Measurements from ENCODE around the gene NME7. TPM values are rescaled to one million over a fixed set of nuclear protein-coding genes. Genes with fewer than 3 reads are reported as not detected.
"Not testable (repeated sequence)": the region's sequence is repeated elsewhere in the genome, so short reads cannot be mapped to it uniquely, and the experiment has no call there.

Gene NME7
- total RNA-seq, 6 experiments from 2014 or later, result 16.0 to 22.2 (median 18.7) TPM

GRCh38 chr1:169127305-169127704, 240.3 kb downstream of the NME7 start:
- Mint-ChIP-seq H3K9me3 (no peaks in the 10 kb centered on the region), H3K36me3 (ENCODE audit: low read depth) (peaks cover 53% of the 10 kb centered on the region), H3K27ac (no peak overlapping the region), H3K27me3 (ENCODE audit: insufficient read depth) (no peaks in the 10 kb centered on the region; the same call in 1 of the 2 replicates), H3K4me3 (no peak overlapping the region), H3K4me1 (ENCODE audit: low read depth) (peaks cover 33% of the 10 kb centered on the region)
- DNase-seq, result no peak
- TF ChIP-seq, protein P1, sequence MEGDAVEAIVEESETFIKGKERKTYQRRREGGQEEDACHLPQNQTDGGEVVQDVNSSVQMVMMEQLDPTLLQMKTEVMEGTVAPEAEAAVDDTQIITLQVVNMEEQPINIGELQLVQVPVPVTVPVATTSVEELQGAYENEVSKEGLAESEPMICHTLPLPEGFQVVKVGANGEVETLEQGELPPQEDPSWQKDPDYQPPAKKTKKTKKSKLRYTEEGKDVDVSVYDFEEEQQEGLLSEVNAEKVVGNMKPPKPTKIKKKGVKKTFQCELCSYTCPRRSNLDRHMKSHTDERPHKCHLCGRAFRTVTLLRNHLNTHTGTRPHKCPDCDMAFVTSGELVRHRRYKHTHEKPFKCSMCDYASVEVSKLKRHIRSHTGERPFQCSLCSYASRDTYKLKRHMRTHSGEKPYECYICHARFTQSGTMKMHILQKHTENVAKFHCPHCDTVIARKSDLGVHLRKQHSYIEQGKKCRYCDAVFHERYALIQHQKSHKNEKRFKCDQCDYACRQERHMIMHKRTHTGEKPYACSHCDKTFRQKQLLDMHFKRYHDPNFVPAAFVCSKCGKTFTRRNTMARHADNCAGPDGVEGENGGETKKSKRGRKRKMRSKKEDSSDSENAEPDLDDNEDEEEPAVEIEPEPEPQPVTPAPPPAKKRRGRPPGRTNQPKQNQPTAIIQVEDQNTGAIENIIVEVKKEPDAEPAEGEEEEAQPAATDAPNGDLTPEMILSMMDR (IDR thresholded peaks at IDR 0.05), result no peak

DNA sequence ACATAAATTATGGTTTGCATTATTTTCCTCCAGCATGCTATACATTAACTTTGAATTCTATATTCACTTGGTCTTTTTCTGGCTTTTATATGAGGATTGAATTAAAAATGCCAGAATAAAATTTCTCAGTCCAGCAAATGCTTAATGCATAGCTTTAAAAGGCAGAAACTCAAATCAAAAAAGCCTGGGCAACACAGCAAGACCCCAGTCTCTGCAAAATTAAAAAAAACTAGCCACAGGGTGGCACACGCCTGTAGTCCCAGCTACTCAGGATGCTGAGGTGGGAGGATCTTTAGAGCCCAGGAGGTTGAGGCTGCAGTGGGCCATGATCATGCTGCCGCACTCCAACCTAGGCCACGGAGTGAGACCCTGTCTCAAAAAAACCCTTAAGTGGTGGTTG, 241.3 kb downstream of the NME7 start:
- H3K4me3 Mint-ChIP-seq, result no peak overlapping the region
- H3K4me1 Mint-ChIP-seq (ENCODE audit: low read depth), result peaks cover 39% of the 10 kb centered on the region
- peaks cover 53% of the 10 kb centered on the region for H3K36me3 Mint-ChIP-seq (ENCODE audit: low read depth)
- no peak for DNase-seq
- H3K27me3 Mint-ChIP-seq (ENCODE audit: insufficient read depth), result no peaks in the 10 kb centered on the region; the same call in 1 of the 2 replicates
- H3K27ac Mint-ChIP-seq, result no peak overlapping the region
- H3K9me3 Mint-ChIP-seq, result no peaks in the 10 kb centered on the region
- TF ChIP-seq, protein P1 (IDR thresholded peaks at IDR 0.05), result no peak

DNA sequence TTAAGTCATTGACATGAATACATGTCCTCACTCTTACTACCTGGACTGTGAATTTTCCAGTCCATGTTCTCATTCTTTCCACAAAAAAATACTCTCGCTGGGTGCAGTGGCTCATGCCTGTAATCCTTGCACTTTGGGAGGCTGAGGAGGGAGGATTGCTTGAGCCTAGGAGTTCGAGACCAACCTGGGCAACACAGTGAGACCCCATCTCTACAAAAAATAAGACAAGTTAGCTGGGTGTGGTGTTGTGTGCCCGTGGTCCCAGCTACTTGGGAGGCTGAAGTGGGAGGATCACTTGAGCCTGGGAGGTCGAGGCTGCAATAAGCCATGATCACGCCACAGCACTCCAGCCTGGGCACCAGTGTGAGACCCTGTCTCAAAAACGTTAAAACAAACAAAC, 242.0 kb downstream of the NME7 start:
- H3K27ac Mint-ChIP-seq; DNase-seq; H3K27me3 Mint-ChIP-seq (ENCODE audit: insufficient read depth); H3K9me3 Mint-ChIP-seq; H3K4me3 Mint-ChIP-seq: not testable (repeated sequence)
- H3K4me1 Mint-ChIP-seq (ENCODE audit: low read depth), result peaks cover 46% of the 10 kb centered on the region
- peaks cover 46% of the 10 kb centered on the region for H3K36me3 Mint-ChIP-seq (ENCODE audit: low read depth)

DNA sequence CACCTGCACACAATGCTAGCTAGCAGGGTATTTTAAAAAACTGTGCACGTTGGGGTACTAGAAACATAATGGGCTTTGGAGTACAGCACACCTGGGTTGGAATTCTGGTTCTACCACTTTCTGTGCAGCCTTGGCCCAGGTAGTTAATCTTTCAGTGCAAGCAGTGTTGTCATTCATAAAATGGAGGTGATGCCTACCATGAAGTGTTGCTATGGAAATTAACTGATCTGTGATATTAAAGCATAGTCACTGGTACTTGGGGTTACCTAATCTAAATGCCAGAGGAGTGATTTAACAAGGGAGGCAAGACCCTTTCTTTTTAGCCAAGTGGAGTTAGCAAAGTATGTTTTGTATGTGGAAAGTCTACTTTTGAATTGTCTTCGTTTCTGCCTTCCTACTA, 243.1 kb downstream of the NME7 start:
- H3K4me3 Mint-ChIP-seq, result no peak overlapping the region
- H3K27ac Mint-ChIP-seq, result no peak overlapping the region
- DNase-seq, result no peak
- H3K36me3 Mint-ChIP-seq (ENCODE audit: low read depth), result peaks cover 37% of the 10 kb centered on the region
- TF ChIP-seq, protein P1 (IDR thresholded peaks at IDR 0.05), result no peak
- H3K9me3 Mint-ChIP-seq, result no peaks in the 10 kb centered on the region
- H3K4me1 Mint-ChIP-seq (ENCODE audit: low read depth), result peaks cover 51% of the 10 kb centered on the region
- H3K27me3 Mint-ChIP-seq (ENCODE audit: insufficient read depth), result no peaks in the 10 kb centered on the region; the same call in 1 of the 2 replicates

- Mint-ChIP-seq H3K27ac (no peak overlapping the region), H3K4me3 (no peak overlapping the region), H3K36me3 (ENCODE audit: low read depth) (peaks cover 22% of the 10 kb centered on the region), H3K9me3 (no peaks in the 10 kb centered on the region), H3K4me1 (ENCODE audit: low read depth) (peaks cover 51% of the 10 kb centered on the region), H3K27me3 (ENCODE audit: insufficient read depth) (no peaks in the 10 kb centered on the region; the same call in 1 of the 2 replicates)
- no peak for DNase-seq
- TF ChIP-seq, protein P1 (IDR thresholded peaks at IDR 0.05), result no peak
Measured at GRCh38 chr1:169122976-169123375, 244.6 kb downstream of the NME7 start.

GRCh38 chr1:169121146-169121923, 246.3 kb downstream of the NME7 start:
- H3K4me3 Mint-ChIP-seq, result no peak overlapping the region
- no peaks in the 10 kb centered on the region for H3K9me3 Mint-ChIP-seq
- TF ChIP-seq, protein P1 (IDR thresholded peaks at IDR 0.05), result no peak
- DNase-seq, result peak; percentile 38
- peaks cover under 1% of the 10 kb centered on the region; the same call in 1 of the 2 replicates for H3K27me3 Mint-ChIP-seq (ENCODE audit: insufficient read depth)
- H3K27ac Mint-ChIP-seq, result peak overlapping the region; percentile 90
- H3K4me1 Mint-ChIP-seq (ENCODE audit: low read depth), result peaks cover 60% of the 10 kb centered on the region
- peaks cover 32% of the 10 kb centered on the region for H3K36me3 Mint-ChIP-seq (ENCODE audit: low read depth)
